Measurements from ENCODE around the gene DLEC1. TPM values are rescaled to one million over a fixed set of nuclear protein-coding genes. Genes with fewer than 3 reads are reported as not detected.

The DLEC1 gene
- total and polyA plus RNA-seq, 2 donors (not counting 1 experiment from before 2014, with no cell fraction given) = 0.52 to 2.1 TPM

GRCh38 chr3:38059148-38059547 is 20.1 kb downstream of the DLEC1 start:
- POLR2A ChIA-PET = no interaction called here
- Mint-ChIP-seq H3K4me1 (no peaks in the 10 kb centered on the region), H3K9me3 (ENCODE audit: insufficient read depth) (no peaks in the 10 kb centered on the region), H3K27me3 (peaks cover 16% of the 10 kb centered on the region), H3K4me3 (no peak overlapping the region), H3K27ac (no peak overlapping the region)
- ATAC-seq (ENCODE audit: low read depth) = no peak
- Histone ChIP-seq H3K4me2 (replicated peaks; ENCODE audit: low read depth, low read length, poor library complexity, severe bottlenecking) (no peak overlapping the region), H4K20me1 (ENCODE audit: control insufficient read depth, insufficient read depth, low read length, poor library complexity, severe bottlenecking) (no peaks in the 10 kb centered on the region), H3K79me2 (ENCODE audit: control insufficient read depth, insufficient read depth, low read length) (no peaks in the 10 kb centered on the region), H3K36me3 (replicated peaks in 1 of 2; ENCODE audit: control extremely low read depth in 1 of 2, control insufficient read depth in 1 of 2, extremely low read depth in 1 of 2, insufficient read depth in 2 of 2, low read length in 1 of 2) (no peaks in the 10 kb centered on the region), H3K27ac (ENCODE audit: low read length in 2 of 2) (no peak overlapping the region), H3K27me3 (replicated peaks in 1 of 4; ENCODE audit: control extremely low read depth in 1 of 4, control insufficient read depth in 3 of 4, insufficient read depth in 4 of 4, low read length in 3 of 4) (peaks cover 0 to 3% (median 0%) of the 10 kb centered on the region in 4 experiments), H3K4me3 (ENCODE audit: control extremely low read depth in 1 of 5, extremely low read depth in 1 of 5, insufficient read depth in 1 of 5, low read depth in 2 of 5, low read length in 4 of 5) (no peak overlapping the region), H3K4me1 (ENCODE audit: control insufficient read depth in 2 of 2, insufficient read depth in 2 of 2, low read length in 2 of 2) (no peaks in the 10 kb centered on the region), H2AFZ (ENCODE audit: insufficient read depth, low read depth, low read length, poor library complexity, severe bottlenecking) (no peak overlapping the region), H3K9ac (ENCODE audit: low read length) (no peak overlapping the region), H3K9me3 (ENCODE audit: control extremely low read depth in 1 of 3, control insufficient read depth in 2 of 3, insufficient read depth in 1 of 3, low read length in 2 of 3) (peaks cover 0 to 1% (median 0%) of the 10 kb centered on the region in 3 donors)
- TF ChIP-seq EZH2 (IDR thresholded peaks at IDR 0.05; ENCODE audit: borderline replicate concordance, insufficient read depth, low read depth, low read length, poor library complexity, severe bottlenecking) = no peak
- TF ChIP-seq CTCF (IDR thresholded peaks at IDR 0.05) = no peak
- intact Hi-C loops (cut with micrococcal nuclease) = no loop called here
- CTCF ChIA-PET = no interaction called here
- 88% methylated on average over 2 of the region's 2 CpGs for WGBS (ENCODE audit: insufficient coverage)
- DNase-seq = no peak

GRCh38 chr3:38059591-38059990 is 20.6 kb downstream of the DLEC1 start:
- TF ChIP-seq EZH2 (IDR thresholded peaks at IDR 0.05; ENCODE audit: borderline replicate concordance, insufficient read depth, low read depth, low read length, poor library complexity, severe bottlenecking) (no peak), CTCF (IDR thresholded peaks at IDR 0.05) (no peak)

More at GRCh38 chr3:38059591-38059990, 20.6 kb downstream of the DLEC1 start:
- Mint-ChIP-seq H3K9me3 (ENCODE audit: insufficient read depth) (no peaks in the 10 kb centered on the region), H3K4me3 (no peak overlapping the region), H3K27me3 (peaks cover 16% of the 10 kb centered on the region), H3K27ac (no peak overlapping the region), H3K4me1 (no peaks in the 10 kb centered on the region)
- H3K9ac ChIP-seq (ENCODE audit: low read length) = no peak overlapping the region
- intact Hi-C loops (cut with micrococcal nuclease) = no loop called here
- 97% methylated on average over 3 of the region's 7 CpGs for WGBS (ENCODE audit: insufficient coverage)
- peaks cover 0 to 1% (median 0%) of the 10 kb centered on the region in 3 donors for H3K9me3 ChIP-seq (ENCODE audit: control extremely low read depth in 1 of 3, control insufficient read depth in 2 of 3, insufficient read depth in 1 of 3, low read length in 2 of 3)
- POLR2A ChIA-PET = no interaction called here
- H3K4me3 ChIP-seq (ENCODE audit: control extremely low read depth in 1 of 5, extremely low read depth in 1 of 5, insufficient read depth in 1 of 5, low read depth in 2 of 5, low read length in 4 of 5) = no peak overlapping the region
- no peak overlapping the region for H3K4me2 ChIP-seq (replicated peaks; ENCODE audit: low read depth, low read length, poor library complexity, severe bottlenecking)
- no peaks in the 10 kb centered on the region for H3K4me1 ChIP-seq (ENCODE audit: control insufficient read depth in 2 of 2, insufficient read depth in 2 of 2, low read length in 2 of 2)
- H3K36me3 ChIP-seq (replicated peaks in 1 of 2; ENCODE audit: control extremely low read depth in 1 of 2, control insufficient read depth in 1 of 2, extremely low read depth in 1 of 2, insufficient read depth in 2 of 2, low read length in 1 of 2) = no peaks in the 10 kb centered on the region
- no peak overlapping the region for H2AFZ ChIP-seq (ENCODE audit: insufficient read depth, low read depth, low read length, poor library complexity, severe bottlenecking)
- no peak for ATAC-seq (ENCODE audit: low read depth)
- H3K79me2 ChIP-seq (ENCODE audit: control insufficient read depth, insufficient read depth, low read length) = no peaks in the 10 kb centered on the region
- no peak overlapping the region for H3K27ac ChIP-seq (ENCODE audit: low read length in 2 of 2)
- H3K27me3 ChIP-seq (replicated peaks in 1 of 4; ENCODE audit: control extremely low read depth in 1 of 4, control insufficient read depth in 3 of 4, insufficient read depth in 4 of 4, low read length in 3 of 4) = peaks cover 0 to 3% (median 0%) of the 10 kb centered on the region in 4 experiments
- no peak for DNase-seq
- no peaks in the 10 kb centered on the region for H4K20me1 ChIP-seq (ENCODE audit: control insufficient read depth, insufficient read depth, low read length, poor library complexity, severe bottlenecking)
- CTCF ChIA-PET = no interaction called here

Measured in B cell (primary cell).